ENCODE data around the gene SFI1. TPM values are rescaled to one million over a fixed set of nuclear protein-coding genes. Genes with fewer than 3 reads are reported as not detected.
A peak's percentile ranks its signal among the peaks of the same experiment; 100 is the strongest.
"Not testable (repeated sequence)": the region's sequence is repeated elsewhere in the genome, so short reads cannot be mapped to it uniquely, and the experiment has no call there.

Gene SFI1, protein sequence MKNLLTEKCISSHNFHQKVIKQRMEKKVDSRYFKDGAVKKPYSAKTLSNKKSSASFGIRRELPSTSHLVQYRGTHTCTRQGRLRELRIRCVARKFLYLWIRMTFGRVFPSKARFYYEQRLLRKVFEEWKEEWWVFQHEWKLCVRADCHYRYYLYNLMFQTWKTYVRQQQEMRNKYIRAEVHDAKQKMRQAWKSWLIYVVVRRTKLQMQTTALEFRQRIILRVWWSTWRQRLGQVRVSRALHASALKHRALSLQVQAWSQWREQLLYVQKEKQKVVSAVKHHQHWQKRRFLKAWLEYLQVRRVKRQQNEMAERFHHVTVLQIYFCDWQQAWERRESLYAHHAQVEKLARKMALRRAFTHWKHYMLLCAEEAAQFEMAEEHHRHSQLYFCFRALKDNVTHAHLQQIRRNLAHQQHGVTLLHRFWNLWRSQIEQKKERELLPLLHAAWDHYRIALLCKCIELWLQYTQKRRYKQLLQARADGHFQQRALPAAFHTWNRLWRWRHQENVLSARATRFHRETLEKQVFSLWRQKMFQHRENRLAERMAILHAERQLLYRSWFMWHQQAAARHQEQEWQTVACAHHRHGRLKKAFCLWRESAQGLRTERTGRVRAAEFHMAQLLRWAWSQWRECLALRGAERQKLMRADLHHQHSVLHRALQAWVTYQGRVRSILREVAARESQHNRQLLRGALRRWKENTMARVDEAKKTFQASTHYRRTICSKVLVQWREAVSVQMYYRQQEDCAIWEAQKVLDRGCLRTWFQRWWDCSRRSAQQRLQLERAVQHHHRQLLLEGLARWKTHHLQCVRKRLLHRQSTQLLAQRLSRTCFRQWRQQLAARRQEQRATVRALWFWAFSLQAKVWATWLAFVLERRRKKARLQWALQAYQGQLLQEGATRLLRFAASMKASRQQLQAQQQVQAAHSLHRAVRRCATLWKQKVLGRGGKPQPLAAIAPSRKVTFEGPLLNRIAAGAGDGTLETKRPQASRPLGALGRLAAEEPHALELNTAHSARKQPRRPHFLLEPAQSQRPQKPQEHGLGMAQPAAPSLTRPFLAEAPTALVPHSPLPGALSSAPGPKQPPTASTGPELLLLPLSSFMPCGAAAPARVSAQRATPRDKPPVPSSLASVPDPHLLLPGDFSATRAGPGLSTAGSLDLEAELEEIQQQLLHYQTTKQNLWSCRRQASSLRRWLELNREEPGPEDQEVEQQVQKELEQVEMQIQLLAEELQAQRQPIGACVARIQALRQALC
- 37.4 and 52.4 TPM in 2 replicates for total RNA-seq (2014; rRNA removed; shearing (Covaris generic); ENCODE audit: low replicate concordance)

DNA sequence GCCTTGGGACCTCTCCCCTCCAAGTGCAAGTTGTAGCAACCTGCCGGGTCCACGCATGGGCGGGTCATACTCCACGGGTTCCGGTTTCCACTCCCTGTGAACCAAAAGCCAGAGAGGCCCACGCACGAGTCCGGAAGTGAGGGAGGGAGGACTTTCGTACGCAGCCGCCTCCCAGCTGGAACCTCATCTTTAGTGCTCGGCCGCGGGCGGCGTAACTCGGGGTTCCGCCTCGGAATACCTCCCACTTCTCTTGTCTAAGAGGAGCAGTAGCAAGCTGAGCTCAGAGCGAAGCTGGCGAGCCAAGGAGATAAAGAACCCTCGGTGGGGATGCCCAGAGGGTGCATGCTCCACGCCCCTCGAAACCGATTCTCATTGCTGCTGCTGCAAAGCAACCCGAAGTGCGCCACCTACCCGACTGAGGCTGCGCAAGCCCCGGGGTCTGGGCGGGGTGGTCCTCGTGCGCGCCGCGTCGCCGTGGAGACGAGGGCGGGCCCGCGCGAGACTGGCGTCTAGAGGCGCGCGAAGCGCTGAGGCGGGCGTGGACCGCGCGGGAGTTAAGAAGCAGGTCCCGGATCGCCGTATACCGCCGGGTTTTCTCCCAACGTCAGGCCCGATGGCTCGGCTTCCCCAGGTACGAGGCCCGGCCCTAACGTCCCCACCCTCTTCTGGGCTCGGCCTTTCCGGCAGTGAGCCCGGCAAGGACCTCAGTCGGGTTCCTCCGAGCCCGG, at the start of gene SFI1:
SFI1 (plus strand) TSS at position 530 of the 728 bp plus-strand sequence. CDS start 11,749 bp downstream, outside the sequence.
- peak; percentile 92 for DNase-seq (ENCODE audit: low read depth)
- in situ Hi-C loops (cut with HindIII; ENCODE audit: low pct_unique_long_range_greater_than_20kb, low sequenced_read_pairs), result no loop called here

DNA sequence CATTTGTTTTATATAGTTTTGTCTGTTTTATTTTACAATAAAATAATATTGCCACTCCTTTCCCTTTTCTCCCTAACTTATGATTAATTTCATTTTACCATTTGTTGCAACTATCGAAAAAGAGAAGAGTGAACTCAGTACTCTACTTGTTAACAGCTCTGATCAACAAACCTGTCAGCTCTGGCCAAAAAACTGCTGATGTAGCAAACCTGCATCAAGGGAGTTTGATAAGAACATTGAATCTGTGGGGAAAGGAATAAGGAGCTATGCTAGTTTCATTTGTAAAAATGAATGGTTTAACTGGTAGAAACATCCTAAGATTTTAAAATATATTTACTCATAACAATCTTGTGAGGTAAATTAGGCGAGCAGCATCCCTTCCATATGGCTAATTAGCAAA, 49.6 kb upstream of the SFI1 start:
- in situ Hi-C loops (cut with HindIII; ENCODE audit: low pct_unique_long_range_greater_than_20kb, low sequenced_read_pairs), result no loop called here
- no peak for DNase-seq (ENCODE audit: low read depth)

GRCh38 chr22:31447337-31447736, 49.0 kb upstream of the SFI1 start:
- in situ Hi-C loops (cut with HindIII; ENCODE audit: low pct_unique_long_range_greater_than_20kb, low sequenced_read_pairs), result no loop called here
- no peak for DNase-seq (ENCODE audit: low read depth)

DNA sequence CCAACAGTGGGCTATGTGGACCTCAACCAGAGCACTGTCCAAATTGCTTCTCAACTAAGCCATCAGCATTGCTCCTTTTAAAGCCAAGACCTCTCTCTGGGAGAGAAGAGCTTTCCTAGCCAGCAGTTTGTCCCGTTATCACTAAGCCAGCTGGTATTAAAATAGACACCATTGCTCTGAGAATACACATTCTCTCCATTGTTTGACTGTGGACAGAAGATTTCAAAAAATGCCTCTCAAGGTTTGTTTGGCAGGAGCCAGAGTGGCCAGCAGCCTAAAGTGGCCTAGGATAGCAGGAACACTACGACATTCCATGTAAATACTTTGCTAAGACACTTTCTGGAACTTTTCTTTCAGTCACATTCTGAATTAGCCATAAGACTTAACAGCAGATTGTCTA, 48.0 kb upstream of the SFI1 start:
- no peak for DNase-seq (ENCODE audit: low read depth)
- in situ Hi-C loops (cut with HindIII; ENCODE audit: low pct_unique_long_range_greater_than_20kb, low sequenced_read_pairs), result no loop called here

DNA sequence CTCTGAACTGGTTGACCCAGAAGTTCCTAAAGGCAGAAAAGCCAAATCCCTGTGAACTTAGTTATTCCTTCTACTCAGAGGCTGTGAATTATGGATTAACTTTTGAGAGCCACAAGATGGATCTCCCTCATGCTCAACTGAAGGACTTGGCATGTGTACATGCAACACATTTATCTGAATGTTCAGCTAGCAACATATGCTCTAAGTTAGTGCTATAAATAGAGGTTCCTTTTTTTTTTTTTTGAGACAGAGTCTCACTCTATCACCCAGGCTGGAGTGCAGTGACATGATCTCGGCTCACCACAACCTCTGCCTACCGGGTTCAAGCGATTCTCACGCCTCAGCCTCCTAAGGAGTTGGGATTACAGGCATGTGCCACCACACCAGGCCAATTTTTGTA, 46.8 kb upstream of the SFI1 start:
- in situ Hi-C loops (cut with HindIII; ENCODE audit: low pct_unique_long_range_greater_than_20kb, low sequenced_read_pairs), result no loop called here
- DNase-seq (ENCODE audit: low read depth), result no peak

GRCh38 chr22:31451709-31452571, 44.4 kb upstream of the SFI1 start:
- in situ Hi-C loops (cut with HindIII; ENCODE audit: low pct_unique_long_range_greater_than_20kb, low sequenced_read_pairs), result no loop called here
- peak; percentile 47 for DNase-seq (ENCODE audit: low read depth)

GRCh38 chr22:31461699-31462098, 34.6 kb upstream of the SFI1 start:
- no peak for DNase-seq (ENCODE audit: low read depth)
- in situ Hi-C loops (cut with HindIII; ENCODE audit: low pct_unique_long_range_greater_than_20kb, low sequenced_read_pairs), result no loop called here

GRCh38 chr22:31465307-31465706, 31.0 kb upstream of the SFI1 start:
- no peak for DNase-seq (ENCODE audit: low read depth)
- in situ Hi-C loops (cut with HindIII; ENCODE audit: low pct_unique_long_range_greater_than_20kb, low sequenced_read_pairs), result no loop called here

DNA sequence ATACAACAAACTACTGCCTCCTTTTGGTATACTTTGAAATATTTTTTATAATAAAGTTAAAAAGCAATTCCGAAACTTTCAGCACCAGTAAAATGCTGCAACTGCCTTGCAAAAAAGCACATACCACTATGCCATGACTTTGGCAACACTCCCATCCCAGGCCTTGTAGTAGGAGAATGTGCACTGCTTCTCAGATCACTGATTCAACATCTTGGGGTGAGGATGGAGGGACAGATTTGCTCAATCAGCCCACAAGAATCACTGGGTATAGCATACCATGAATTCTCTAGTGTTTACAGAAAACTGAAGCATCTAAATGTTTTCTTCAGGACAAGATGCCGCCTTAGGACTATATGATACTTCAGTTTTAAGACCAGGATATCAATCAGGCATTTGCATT, 21.6 kb upstream of the SFI1 start:
- in situ Hi-C loops (cut with HindIII; ENCODE audit: low pct_unique_long_range_greater_than_20kb, low sequenced_read_pairs), result no loop called here
- no peak for DNase-seq (ENCODE audit: low read depth)

- DNase-seq (ENCODE audit: low read depth), result no peak
- in situ Hi-C loops (cut with HindIII; ENCODE audit: low pct_unique_long_range_greater_than_20kb, low sequenced_read_pairs), result no loop called here
Observed at GRCh38 chr22:31475800-31476199, 20.5 kb upstream of the SFI1 start.

GRCh38 chr22:31477329-31477728, 19.0 kb upstream of the SFI1 start:
- no peak for DNase-seq (ENCODE audit: low read depth)
- in situ Hi-C loops (cut with HindIII; ENCODE audit: low pct_unique_long_range_greater_than_20kb, low sequenced_read_pairs), result no loop called here

- in situ Hi-C loops (cut with HindIII; ENCODE audit: low pct_unique_long_range_greater_than_20kb, low sequenced_read_pairs), result no loop called here
- DNase-seq (ENCODE audit: low read depth), result no peak
Observed at GRCh38 chr22:31481129-31481528, 15.2 kb upstream of the SFI1 start.

- DNase-seq (ENCODE audit: low read depth); in situ Hi-C loops (cut with HindIII; ENCODE audit: low pct_unique_long_range_greater_than_20kb, low sequenced_read_pairs): not testable (repeated sequence)
Observed at GRCh38 chr22:31482470-31482869, 13.9 kb upstream of the SFI1 start.

GRCh38 chr22:31486369-31486768, 10.0 kb upstream of the SFI1 start:
- DNase-seq (ENCODE audit: low read depth); in situ Hi-C loops (cut with HindIII; ENCODE audit: low pct_unique_long_range_greater_than_20kb, low sequenced_read_pairs): not testable (repeated sequence)

- no peak for DNase-seq (ENCODE audit: low read depth)
- in situ Hi-C loops (cut with HindIII; ENCODE audit: low pct_unique_long_range_greater_than_20kb, low sequenced_read_pairs), result no loop called here
Observed at GRCh38 chr22:31486951-31487350, 9.4 kb upstream of the SFI1 start.

GRCh38 chr22:31488346-31488883, 7.9 kb upstream of the SFI1 start:
- DNase-seq (ENCODE audit: low read depth), result peak; percentile 47
- in situ Hi-C loops (cut with HindIII; ENCODE audit: low pct_unique_long_range_greater_than_20kb, low sequenced_read_pairs), result no loop called here

All from Caki2 (cell line).